H1 (cell line): ENCODE data around the gene PGLYRP4. TPM values are rescaled to one million over a fixed set of nuclear protein-coding genes. Genes with fewer than 3 reads are reported as not detected.

Source experiments
- BCL11A ChIP-seq, 2 experiments: IDR thresholded peaks; one replicate each; pipeline ENCODE4 v1.6.1; 2011; ENCODE audit warnings: low read depth in 2 of 2, low read length in 2 of 2, mild to moderate bottlenecking in 2 of 2
- POU5F1 ChIP-seq: IDR thresholded peaks from 2 replicates; pipeline ENCODE4 v1.6.1; 2011; ENCODE audit warnings: low read depth, mild to moderate bottlenecking, low read length, moderate library complexity
- TEAD4 ChIP-seq: IDR thresholded peaks from 2 replicates; pipeline ENCODE4 v1.6.1; 2012; ENCODE audit warnings: low read depth, low read length, inconsistent platforms, mixed read lengths
- polyA plus RNA-seq, 7 experiments: library from polyadenylated mRNA; depleted of rRNA in 3 of 7; stranded (reverse) in 5 of 7; unstranded in 2 of 7; fragments of >200 nt in 5 of 7; fragments of 200-250 nt in 2 of 7; gene quantifications; 1 replicate in 5 of 7; 2 replicates in 1 of 7; 4 replicates in 1 of 7; pipeline versions ENCODE4 v1.2.1 to v1.2.3, GENCODE V29; 2011 to 2013; ENCODE audit warnings: missing spikeins in 2 of 7, mixed read lengths in 2 of 7
- total RNA-seq: library from RNA; stranded (reverse); fragmentation: NEBNext Ultra II Directional; extraction: Animal tissue kit (Norgen Biotek cat#: 25700); gene quantifications from 2 replicates; pipeline ENCODE4 v1.2.1, GENCODE V29; 2021
- TF ChIP-seq, protein P1 (sequence below): fragments of 300-600 bp; sonication (generic); IDR thresholded peaks from 2 replicates; pipeline ENCODE4 v1.7.1; 2012; ENCODE audit warnings: low read length, moderate library complexity, mild to moderate bottlenecking, inconsistent platforms; ENCODE audit not compliant: insufficient replicate concordance

PGLYRP4 gene
- total and polyA plus RNA-seq, 2 of the 8 experiments (the other 6 are each of a cell fraction or from before 2014, with no cell fraction given) = not detected

- TF ChIP-seq, protein P1, sequence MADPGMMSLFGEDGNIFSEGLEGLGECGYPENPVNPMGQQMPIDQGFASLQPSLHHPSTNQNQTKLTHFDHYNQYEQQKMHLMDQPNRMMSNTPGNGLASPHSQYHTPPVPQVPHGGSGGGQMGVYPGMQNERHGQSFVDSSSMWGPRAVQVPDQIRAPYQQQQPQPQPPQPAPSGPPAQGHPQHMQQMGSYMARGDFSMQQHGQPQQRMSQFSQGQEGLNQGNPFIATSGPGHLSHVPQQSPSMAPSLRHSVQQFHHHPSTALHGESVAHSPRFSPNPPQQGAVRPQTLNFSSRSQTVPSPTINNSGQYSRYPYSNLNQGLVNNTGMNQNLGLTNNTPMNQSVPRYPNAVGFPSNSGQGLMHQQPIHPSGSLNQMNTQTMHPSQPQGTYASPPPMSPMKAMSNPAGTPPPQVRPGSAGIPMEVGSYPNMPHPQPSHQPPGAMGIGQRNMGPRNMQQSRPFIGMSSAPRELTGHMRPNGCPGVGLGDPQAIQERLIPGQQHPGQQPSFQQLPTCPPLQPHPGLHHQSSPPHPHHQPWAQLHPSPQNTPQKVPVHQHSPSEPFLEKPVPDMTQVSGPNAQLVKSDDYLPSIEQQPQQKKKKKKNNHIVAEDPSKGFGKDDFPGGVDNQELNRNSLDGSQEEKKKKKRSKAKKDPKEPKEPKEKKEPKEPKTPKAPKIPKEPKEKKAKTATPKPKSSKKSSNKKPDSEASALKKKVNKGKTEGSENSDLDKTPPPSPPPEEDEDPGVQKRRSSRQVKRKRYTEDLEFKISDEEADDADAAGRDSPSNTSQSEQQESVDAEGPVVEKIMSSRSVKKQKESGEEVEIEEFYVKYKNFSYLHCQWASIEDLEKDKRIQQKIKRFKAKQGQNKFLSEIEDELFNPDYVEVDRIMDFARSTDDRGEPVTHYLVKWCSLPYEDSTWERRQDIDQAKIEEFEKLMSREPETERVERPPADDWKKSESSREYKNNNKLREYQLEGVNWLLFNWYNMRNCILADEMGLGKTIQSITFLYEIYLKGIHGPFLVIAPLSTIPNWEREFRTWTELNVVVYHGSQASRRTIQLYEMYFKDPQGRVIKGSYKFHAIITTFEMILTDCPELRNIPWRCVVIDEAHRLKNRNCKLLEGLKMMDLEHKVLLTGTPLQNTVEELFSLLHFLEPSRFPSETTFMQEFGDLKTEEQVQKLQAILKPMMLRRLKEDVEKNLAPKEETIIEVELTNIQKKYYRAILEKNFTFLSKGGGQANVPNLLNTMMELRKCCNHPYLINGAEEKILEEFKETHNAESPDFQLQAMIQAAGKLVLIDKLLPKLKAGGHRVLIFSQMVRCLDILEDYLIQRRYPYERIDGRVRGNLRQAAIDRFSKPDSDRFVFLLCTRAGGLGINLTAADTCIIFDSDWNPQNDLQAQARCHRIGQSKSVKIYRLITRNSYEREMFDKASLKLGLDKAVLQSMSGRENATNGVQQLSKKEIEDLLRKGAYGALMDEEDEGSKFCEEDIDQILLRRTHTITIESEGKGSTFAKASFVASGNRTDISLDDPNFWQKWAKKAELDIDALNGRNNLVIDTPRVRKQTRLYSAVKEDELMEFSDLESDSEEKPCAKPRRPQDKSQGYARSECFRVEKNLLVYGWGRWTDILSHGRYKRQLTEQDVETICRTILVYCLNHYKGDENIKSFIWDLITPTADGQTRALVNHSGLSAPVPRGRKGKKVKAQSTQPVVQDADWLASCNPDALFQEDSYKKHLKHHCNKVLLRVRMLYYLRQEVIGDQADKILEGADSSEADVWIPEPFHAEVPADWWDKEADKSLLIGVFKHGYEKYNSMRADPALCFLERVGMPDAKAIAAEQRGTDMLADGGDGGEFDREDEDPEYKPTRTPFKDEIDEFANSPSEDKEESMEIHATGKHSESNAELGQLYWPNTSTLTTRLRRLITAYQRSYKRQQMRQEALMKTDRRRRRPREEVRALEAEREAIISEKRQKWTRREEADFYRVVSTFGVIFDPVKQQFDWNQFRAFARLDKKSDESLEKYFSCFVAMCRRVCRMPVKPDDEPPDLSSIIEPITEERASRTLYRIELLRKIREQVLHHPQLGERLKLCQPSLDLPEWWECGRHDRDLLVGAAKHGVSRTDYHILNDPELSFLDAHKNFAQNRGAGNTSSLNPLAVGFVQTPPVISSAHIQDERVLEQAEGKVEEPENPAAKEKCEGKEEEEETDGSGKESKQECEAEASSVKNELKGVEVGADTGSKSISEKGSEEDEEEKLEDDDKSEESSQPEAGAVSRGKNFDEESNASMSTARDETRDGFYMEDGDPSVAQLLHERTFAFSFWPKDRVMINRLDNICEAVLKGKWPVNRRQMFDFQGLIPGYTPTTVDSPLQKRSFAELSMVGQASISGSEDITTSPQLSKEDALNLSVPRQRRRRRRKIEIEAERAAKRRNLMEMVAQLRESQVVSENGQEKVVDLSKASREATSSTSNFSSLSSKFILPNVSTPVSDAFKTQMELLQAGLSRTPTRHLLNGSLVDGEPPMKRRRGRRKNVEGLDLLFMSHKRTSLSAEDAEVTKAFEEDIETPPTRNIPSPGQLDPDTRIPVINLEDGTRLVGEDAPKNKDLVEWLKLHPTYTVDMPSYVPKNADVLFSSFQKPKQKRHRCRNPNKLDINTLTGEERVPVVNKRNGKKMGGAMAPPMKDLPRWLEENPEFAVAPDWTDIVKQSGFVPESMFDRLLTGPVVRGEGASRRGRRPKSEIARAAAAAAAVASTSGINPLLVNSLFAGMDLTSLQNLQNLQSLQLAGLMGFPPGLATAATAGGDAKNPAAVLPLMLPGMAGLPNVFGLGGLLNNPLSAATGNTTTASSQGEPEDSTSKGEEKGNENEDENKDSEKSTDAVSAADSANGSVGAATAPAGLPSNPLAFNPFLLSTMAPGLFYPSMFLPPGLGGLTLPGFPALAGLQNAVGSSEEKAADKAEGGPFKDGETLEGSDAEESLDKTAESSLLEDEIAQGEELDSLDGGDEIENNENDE = no peak
- TF ChIP-seq TEAD4 (no peak), BCL11A (IDR thresholded peaks at IDR 0.05; ENCODE audit: low read depth in 2 of 2, low read length in 2 of 2) (no peak), POU5F1 (no peak)
- TF ChIP-seq, all 59 proteins: peak for 0
Measured at GRCh38 chr1:153358691-153358975, 10.0 kb upstream of the PGLYRP4 start (continued).
